Hematopoietic multipotent progenitor cell treated with erythropoietin and hydrocortisone succinate and interleukin-3 and kit ligand, for 17 days (in vitro differentiated cells): ENCODE measurements around the gene FMN2.
"Not testable (repeated sequence)": the region's sequence is repeated elsewhere in the genome, so short reads cannot be mapped to it uniquely, and the experiment has no call there.

Experiments used
- DNase-seq: peaks from one replicate; pipeline ENCODE4 v3.0.0-alpha.2; 2015; ENCODE audit warnings: low spot score

FMN2 gene

DNA sequence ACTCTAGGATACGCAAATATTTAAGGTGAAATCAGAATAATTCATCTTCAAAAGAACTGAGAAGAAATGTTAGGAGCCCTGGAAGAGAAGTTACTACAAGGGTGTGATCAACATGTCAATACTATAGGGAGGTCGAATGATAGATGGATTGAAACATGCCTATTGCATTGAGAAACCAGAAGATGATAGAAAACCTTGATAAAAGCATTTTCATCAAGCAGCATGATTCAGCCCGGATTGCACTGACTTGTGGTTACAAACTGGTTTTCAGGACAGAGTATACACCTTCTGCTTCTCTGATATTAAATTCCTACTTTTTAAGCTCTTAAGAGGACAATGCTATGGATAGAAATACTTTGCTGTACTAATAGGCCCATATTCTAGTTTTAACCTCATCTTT lies 164.2 kb downstream of the FMN2 start:
- DNase-seq, result no peak

DNA sequence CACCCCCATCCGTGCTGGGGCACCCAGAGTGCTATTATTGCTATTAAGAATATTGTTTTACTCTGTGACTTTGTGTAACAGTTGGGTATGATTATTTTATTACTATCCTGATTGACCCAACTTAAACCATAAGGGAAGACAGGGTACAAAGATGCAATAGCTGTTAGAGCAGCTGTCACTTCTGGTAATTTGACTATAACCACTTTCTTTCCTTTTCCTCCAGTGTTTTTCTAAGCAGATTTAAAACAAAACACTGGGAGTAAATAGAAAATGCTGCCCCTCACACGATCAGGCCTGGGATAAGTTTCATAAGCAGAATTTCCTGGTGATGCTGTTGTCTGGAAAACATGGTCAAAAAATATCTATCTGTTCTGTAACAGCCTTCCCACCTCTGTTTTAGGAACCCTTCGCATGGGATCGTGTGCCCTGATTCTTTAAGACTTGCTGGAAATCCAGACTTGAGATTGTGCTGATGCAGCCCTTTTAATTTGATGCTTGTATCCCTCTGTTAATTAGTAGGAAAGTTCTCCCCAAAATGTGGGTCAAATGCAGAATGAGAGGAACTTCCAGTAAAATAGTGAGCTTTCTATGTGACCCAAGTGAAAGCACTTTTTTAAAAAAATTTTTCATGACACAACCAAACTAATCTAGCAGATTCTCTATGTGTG lies 165.3 kb downstream of the FMN2 start:
- DNase-seq, result no peak

DNA sequence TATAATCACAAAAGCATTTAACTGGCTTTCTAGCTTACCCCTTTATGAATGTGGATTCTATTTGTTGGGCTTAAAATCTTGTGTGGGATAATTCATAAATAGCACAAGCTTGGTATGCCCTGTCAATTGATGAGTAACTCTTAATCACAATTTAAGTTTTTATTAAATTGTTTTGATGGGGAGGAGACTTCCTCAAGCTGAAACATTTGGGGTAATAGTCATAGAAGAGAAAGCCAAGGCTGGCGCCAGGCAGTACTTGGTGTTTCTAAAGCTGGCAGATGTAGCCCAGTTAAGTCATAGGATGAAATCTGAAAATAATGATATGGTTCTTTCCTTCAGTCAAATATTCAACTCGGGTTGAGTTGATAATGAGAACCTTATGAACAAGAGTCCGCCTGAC lies 167.2 kb downstream of the FMN2 start:
- no peak for DNase-seq

DNA sequence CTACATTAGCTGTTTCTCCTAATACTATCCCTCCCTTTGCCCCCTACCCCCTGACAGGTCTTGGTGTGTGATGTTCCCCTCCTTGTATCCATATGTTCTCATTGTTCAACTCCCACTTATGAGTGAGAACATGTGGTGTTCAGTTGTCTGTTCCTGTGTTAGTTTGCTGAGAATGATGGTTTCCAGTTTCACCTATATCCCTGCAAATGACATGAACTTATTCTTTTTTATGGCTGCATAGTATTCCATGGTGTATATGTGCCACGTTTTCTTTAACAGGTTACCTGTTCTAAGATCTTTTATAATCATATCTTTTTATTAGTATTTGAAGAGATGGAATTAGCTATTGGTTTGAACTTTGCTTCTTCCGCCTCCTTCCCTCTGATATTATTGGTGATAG lies 172.8 kb downstream of the FMN2 start:
- not testable (repeated sequence) for DNase-seq

DNA sequence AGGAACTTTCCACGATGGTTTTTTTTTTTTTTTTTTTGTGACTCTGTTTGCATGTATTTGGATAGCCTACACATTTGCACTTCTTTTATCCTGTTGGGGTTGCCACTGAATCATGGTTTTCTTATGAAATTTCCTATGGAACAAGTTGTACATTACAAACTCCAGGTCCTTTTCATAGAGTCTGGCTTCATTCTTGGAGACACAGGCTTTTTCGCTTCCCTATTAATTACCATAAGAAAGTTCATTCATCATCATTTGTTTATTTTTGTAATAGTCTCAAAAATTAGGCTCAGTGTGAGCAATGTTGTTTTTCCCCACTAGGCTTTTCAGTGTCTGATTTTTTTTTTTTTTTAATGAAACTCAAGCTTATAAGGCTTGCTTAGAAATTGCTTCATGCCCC lies 179.4 kb downstream of the FMN2 start:
- DNase-seq, result no peak

DNA sequence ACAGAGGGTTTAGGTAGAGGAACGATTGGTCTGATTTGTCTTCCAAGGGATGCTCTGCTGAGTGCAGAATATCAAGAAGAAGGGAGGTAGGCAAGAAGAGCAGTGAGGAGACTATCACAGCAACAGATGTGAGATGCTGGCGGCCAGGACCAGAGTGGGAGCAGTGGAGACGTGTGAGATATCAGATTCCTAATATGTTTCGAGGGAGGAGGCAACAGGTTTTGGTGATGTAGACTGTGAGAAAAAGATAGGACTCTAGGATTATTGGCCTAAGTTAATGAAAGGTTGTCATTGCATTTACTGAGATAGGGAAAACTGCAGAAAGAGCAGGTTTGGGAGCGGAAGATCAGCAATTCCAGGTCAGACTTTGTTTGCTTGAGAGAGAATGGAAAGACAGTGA lies 182.9 kb downstream of the FMN2 start:
- no peak for DNase-seq

DNA sequence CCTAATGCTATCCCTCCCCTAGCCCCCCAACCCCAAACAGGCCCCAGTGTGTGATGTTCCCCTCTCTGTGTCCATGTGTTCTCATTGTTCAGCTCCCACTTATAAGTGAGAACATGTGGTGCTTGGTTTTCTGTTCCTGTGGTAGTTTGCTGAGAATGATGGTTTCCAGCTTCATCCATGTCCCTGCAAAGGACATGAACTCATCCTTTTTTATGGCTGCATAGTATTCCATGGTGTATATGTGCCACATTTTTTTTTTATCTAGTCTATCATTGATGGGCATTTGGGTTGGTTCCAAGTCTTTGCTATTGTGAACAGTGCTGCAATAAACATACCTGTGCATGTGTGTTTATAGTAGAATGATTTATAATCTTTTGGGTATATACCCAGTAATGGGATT lies 183.5 kb downstream of the FMN2 start:
- not testable (repeated sequence) for DNase-seq

DNA sequence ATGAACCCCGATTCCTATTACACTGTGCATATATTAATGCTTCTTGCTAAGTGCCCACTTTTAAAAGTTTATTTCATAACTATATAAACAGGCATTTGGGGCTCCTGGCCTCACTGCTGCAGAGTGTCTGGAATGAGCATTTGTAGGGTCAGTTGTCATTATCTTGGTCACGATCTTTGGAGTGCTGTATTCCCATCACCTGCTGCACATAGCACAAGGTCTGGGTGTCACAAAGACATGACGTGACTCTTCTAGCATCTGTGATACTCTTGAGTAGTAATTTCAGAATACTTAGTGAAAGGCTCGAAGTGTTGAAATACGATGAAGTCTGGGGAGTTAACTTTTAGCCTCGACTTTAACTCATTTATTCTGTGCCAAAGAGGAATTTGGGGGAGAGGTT lies 186.4 kb downstream of the FMN2 start:
- DNase-seq, result no peak

DNA sequence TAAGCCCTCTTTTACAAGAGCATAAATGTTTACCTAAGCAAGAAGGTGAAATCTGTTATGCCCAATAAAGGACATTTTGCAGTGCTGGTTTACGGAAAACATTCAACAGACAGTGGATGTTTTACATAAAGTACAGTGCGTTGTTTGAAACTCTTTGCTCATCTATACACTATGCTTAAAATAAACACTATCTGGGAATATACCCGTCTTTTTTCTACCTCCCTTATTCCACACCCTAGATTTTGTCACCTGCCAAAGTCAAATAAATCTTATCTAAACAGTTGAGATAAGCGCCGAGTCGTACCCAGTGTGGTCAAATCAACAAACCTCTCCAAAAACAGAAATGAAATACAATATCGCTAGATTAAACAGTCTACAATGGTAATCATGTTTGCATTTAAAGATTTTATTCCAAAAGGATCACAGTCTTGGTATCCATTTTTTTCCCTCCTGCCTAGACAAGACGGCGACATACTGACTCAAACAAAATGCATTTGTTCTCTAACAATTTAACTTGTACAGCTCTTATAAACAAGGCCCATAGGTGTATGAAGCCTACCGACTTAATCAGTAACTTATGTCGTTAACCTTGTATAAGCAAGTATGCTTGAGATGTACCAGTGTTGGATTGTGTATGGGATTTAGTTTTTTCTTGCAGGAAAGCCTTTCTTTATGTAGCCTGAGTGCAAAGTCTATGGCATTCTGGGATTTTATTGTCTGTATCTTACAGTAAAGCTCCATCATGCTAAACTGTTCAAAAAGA lies 189.1 kb downstream of the FMN2 start:
- no peak for DNase-seq

DNA sequence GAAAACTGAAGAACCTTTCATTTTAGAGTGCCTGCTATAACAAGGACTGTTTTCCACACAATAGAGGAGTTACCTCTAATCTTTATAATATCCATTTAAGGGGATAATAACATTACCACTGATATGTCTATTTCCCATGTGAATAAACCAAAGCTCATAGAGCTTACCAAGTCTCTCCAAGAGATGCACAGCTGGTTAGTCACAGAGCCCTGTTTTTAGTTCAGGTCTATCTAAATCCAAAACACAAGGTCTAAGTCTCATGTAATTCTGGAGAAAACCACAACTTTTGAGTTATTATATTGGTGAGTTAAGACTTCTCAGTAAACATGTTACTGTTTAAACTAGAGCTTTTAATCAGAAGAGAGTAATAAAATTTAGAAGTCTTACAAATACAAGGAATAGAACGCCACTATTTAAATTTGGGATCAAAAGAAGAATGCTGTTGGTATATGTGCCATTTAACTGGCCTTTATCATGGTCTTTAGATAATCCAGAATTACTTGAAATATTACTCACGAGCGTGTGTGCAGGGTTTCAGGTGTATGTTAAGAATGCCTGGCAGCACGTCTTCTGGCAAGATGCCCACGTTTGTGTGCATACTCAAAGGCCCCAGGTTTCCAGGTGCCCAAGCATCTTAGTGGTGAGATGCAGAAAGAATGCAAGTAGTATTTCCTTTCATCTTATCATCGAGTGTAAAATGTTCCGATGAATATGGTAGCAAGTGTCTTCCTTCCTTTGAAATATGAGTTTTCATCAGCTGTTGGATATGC lies 190.6 kb downstream of the FMN2 start:
- peak; percentile 4 for DNase-seq

DNA sequence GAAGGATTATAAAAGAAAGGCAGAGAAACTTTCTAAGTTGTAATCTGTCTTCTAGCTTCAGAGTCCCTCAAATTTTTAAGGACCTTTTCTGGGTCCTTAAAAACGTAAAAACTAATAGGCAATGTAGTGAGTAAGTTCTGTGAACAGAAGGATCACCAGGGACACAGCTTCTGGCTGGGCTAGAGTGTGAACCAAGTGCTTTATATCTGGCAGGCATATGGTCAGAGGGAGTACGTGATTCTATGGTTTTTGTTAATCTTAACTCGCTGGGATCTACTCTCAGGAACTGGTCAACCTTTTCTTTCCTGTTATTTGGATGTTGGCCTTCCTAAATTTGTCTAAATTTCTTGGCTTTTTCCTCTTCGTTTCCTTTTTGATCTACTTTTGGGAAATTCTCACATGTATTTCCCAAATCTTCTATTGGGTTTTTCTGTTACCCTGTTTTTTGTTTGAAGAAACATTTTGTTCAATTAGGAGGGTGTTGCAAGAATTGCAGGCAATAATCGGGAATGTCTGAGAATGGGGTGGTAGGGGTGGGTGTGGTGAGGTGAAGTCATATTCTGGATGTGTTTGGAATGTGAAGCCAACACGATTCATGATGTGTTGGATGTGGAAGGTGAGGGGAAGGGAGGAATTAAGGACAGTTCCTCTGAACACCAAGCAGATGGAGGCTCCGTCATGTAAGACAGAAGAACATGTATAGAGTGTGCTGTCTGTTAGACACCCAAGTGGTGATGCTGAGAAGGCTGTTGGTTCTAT lies 193.2 kb downstream of the FMN2 start:
- no peak for DNase-seq

DNA sequence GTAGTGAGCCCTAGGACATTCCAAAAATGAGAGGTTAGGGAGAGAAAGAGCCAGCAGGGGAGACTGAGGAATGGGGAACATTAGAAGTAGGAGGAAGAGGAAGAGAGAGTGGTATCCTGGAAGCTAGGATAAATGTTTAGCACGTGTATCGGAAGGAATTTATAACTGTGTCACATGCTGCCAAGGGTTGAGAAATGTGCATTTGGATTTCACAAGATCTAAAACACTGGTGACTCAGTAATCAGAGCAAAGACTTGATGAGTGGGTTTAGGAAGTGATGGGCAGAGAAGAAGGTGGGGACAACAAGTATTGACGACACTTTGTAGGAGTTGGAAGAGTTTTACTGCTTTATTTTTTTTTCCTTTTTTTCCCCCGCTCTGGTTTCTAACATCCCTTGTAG lies 193.9 kb downstream of the FMN2 start:
- DNase-seq, result no peak

DNA sequence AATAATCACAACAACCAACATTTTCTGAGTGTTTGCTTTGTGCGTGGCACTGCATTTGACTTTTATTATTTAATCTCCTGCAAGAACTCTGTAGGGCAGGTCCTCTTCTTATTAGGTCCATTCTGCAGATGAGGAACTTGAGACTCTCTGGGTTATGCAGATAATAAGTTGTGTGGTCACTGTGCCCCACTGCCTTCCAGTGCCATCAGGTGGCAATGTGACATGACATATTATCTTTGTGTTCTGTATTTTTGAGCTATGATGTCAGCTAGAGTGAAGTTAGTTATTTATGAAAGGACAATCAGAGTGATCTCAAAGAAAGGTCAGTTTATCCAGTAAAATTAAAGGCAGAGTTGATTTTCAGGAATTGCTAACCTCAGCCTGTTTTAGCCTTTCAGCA lies 196.0 kb downstream of the FMN2 start:
- no peak for DNase-seq

DNA sequence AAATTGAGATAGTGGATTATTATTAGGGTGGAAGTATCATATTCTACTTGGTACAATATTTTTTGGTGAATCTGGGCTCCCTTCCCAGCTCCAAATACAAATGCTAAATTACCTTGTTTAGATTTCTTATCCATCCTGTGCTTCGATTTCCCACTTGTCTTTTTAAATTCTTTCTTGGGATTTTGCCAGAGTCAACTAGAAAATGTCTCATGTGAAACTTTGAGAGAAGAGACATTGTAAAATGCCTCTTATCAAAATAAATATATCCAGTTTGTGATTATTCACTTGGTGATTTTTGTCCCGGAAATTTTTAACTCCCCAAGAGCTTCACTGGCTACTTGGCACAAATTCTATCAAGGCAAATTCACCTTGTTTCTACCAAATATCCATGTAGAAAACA lies 202.0 kb downstream of the FMN2 start:
- no peak for DNase-seq

DNA sequence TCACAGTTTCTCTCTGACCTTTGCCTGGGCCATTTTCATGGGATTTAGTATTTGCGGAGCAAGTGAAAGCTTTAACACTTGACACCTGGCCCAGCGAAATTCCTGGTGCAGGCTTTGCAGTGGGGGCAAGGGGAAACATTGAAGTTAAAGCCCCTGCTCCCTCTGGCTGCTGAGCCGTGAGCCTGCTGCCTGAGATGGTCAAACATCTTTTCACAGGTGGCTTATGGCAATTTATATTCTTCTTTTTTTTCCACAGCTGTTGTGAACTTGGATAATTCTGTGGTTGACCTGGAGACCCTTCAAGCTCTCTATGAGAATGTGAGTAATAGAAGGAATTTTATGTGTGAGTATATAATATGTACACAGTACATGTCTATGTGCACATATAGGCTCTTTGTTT lies 202.9 kb downstream of the FMN2 start:
- DNase-seq, result no peak

DNA sequence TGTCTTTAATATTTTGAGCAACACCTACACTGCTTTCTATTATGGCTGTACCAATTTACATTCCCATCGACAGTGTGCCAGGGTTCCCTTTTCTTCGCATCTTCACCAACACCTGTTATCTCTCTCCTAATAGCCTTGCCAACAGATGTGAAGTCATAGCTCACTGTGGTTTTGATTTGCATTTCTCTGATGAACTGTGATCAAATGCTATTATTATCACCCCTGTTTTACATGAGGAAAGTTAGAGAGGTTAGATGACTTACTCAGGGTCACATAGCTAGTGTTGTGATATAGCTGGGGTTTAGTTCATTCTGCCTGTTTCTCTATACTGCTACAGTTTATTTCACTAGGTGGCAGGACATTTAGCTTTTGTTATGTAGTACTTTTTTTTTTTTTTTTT lies 204.1 kb downstream of the FMN2 start:
- DNase-seq, result no peak

DNA sequence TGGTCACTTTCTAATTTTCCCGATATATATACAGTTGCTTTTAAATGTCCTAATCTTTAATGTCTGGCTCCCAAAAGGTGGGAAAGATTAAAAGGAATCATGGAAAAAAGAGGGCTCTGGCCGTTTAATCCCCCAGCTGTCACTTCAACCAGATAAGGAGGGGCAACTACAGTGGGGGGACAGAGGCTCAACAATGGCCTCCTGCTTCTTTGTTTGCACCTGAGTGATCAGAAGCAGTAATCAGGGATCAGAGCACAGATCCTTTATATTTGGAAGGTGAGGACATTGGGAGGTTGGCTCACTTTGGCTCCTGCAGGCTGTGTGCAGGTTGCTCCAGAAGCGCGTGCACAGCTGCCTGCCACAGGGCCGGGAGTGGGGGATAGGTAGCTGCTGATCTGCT lies 212.8 kb downstream of the FMN2 start:
- DNase-seq, result no peak

DNA sequence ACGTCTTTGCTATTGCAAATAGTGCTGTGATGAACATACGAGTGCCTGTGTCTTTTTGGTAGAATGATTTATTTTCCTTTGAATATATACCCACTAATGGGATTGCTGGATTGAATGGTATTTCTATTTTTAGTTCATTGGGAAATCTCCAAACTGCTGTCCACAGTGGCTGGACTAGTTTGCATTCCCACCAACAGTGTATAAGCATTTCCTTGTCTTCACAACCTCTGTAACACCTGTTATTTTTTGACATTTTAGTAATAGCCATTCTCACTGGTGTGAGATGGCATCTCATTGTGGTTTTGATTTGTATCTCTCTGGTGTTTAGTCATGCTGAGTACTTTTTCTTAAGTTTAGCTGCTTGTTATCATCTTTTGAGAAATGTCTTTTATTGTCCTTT lies 215.0 kb downstream of the FMN2 start:
- DNase-seq, result no peak

DNA sequence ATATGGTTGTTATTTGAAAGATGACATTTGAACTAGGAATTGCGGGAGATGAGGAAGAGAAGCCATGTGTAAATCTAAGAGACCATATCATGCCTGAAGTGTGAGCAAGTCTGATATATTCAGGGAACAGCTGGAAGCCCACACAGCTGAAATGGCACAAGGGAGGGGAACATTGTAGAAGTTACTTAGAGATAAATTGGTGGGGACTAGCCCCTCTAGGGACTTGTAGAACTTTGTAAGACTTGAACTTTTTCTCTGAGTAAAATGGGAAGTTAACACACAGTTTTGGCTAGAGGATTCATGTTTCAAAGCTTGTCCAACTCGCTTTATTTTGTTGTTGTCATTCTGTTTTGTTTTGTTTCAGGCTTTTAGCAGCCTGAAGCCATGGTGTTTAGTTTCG lies 216.4 kb downstream of the FMN2 start:
- no peak for DNase-seq

DNA sequence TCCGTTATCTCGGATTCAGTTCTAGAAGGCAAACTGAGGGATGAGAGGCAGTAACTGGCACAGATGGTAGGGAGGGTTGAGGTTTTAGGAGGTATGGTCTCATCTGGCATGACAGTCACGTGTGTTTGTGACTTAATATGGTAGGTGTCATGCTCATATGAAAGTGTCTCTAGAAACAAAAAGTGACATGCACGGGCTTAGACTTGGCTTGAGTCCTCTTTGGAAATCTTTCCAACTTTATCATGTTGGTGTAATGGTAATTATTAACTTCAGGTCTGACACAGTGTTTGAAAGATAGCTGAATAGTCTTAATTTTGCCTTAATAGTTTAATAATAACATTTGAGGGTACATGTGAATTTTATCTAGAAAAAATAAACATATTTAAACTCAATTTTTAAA lies 218.1 kb downstream of the FMN2 start:
- DNase-seq, result no peak

DNA sequence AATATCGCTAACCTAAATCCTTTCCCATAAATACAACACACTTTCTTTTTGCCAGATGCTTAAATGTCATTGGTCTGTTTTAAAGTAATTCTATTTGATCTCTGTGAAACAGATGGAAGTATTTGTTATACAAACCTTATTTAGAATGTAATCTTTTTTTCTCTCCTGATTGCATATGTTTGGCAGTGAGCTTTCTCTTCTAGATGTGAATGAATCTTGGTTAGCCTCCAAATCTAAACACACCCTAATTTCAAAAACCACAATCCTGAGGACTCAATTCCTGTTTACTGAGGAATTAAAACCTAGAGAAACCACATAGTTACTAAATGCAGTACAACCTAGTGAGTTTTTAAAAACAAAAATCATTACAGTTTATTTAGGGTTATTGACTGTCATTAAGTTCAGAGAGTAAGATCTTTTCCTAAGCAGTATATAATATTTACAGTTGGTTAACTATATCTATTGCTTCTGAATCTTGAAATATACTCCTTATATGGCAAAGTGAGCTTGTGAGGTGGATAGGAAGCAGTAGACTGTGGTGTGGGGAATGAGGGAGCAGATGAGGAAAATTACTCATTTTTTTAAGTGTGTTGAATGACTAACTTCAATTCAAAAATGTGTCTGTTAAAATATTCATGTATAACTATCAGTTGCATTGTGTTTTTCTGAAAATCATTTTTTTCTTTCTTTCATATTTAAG lies 218.7 kb downstream of the FMN2 start:
- DNase-seq, result no peak

DNA sequence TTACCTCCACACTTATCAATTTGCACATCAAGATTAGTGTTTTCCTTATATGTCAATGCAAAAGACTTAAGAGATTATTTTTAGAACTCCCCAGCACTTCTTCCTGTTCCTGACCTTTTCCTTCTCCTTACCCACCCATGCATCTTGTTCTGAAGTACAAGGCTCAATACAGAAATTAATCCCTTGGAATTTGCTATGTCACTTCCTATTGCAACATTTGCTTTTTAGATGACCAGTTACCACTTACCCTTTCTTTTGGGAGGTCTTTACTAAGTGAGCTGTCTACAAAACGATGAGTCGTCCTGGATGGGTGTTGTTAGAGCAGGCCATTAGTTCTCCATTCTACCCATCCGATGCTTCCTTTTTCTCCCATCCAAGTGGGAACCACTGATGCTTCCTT lies 221.2 kb downstream of the FMN2 start:
- DNase-seq, result no peak
